ENCODE data around the gene DYRK1A.

DNA sequence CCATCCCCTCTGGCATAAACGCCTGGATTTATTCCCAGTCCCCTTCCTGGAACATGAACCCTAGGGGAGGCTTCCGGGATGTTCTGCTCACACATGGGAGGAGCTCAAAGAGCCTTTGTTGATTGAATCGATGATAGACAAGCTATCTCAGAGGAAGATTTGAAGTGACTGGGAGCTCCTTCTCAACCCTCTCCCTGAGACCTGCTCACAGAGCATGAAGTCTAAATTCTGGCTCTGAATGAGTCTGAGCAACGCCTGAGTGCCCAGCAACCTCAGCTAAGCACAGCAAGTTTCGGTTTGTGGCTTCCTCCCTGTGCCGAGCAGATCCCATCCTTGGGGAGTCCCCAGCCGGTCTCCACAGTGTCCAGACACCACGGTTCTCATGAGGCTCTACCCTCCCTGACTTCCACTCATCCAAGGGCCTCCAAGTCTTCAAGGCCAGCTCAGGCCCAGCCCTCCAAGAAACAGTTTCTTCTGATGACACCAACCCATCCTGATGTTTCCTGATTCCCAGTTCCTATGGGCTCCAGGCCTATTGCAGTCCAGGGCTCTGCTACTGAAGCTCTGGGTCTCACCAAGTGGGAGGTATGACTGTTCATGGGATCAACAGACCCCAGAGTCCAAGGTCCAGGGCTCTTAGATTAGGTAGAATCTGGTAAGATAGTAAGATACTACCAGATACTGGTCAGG is 190.8 kb downstream of the DYRK1A start:
- TF ChIP-seq GLIS2 (tag by site-specific recombination; IDR thresholded peaks at IDR 0.05) (no peak), ZNF433 (tag by site-specific recombination; IDR thresholded peaks at IDR 0.05; ENCODE audit: low read depth) (no peak), ATF2 (tag by site-specific recombination; IDR thresholded peaks at IDR 0.05; ENCODE audit: low read depth) (no peak), ZNF521 (tag by site-specific recombination; IDR thresholded peaks at IDR 0.05) (no peak), ZSCAN30 (tag by site-specific recombination; IDR thresholded peaks at IDR 0.05) (no peak)
- TF ChIP-seq, protein P1, sequence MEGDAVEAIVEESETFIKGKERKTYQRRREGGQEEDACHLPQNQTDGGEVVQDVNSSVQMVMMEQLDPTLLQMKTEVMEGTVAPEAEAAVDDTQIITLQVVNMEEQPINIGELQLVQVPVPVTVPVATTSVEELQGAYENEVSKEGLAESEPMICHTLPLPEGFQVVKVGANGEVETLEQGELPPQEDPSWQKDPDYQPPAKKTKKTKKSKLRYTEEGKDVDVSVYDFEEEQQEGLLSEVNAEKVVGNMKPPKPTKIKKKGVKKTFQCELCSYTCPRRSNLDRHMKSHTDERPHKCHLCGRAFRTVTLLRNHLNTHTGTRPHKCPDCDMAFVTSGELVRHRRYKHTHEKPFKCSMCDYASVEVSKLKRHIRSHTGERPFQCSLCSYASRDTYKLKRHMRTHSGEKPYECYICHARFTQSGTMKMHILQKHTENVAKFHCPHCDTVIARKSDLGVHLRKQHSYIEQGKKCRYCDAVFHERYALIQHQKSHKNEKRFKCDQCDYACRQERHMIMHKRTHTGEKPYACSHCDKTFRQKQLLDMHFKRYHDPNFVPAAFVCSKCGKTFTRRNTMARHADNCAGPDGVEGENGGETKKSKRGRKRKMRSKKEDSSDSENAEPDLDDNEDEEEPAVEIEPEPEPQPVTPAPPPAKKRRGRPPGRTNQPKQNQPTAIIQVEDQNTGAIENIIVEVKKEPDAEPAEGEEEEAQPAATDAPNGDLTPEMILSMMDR (tag by site-specific recombination; IDR thresholded peaks at IDR 0.05), result no peak
- TF ChIP-seq, protein P2, sequence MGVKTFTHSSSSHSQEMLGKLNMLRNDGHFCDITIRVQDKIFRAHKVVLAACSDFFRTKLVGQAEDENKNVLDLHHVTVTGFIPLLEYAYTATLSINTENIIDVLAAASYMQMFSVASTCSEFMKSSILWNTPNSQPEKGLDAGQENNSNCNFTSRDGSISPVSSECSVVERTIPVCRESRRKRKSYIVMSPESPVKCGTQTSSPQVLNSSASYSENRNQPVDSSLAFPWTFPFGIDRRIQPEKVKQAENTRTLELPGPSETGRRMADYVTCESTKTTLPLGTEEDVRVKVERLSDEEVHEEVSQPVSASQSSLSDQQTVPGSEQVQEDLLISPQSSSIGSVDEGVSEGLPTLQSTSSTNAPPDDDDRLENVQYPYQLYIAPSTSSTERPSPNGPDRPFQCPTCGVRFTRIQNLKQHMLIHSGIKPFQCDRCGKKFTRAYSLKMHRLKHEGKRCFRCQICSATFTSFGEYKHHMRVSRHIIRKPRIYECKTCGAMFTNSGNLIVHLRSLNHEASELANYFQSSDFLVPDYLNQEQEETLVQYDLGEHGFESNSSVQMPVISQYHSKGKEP (tag by site-specific recombination; IDR thresholded peaks at IDR 0.05), result no peak

All from HEK293 (cell line).